ENCODE data around the gene IRAK2.

Gene IRAK2

DNA sequence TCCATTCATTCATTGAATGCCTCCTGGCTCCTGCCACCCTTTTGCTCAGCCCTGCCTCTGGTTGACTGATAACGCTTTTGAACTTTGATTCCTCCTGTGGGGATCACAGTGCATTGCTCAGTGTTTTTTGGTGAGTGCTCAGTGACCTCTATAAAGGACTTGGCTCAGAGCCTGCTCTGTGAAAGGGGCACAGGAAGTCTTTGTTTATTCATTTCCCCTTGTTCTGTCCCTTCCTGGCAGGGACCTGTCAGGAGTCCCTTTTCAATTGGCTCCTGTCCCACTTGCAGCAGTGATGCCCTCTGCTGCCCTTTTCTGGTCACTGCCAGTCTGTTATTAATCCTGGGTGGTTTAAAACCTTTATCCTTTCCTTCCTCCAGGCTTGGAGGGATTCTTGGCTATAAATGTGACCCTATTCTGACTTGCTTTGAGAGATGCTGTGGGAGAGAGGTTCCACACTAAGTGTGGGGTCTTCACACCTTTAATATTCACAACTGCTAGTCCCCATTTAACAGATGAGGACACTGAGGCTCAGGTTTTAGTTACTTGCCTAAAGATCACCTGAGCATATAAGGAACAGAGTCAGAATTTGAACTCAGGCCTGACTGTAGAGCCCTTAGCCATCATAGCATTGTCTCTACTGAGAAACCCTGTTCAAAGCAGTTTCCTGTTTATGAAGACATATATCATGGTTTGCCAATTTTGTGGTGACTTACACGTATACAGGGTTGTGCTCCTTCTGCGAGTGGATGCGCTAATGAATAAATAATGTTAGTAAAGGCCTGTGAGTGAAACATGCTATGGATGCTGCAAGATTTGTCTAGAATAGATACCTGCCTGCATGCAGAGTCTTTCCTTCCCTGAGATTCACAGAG is 60.3 kb downstream of the IRAK2 start:
- peak; percentile 86 for DNase-seq (ENCODE audit: low spot score)

DNA sequence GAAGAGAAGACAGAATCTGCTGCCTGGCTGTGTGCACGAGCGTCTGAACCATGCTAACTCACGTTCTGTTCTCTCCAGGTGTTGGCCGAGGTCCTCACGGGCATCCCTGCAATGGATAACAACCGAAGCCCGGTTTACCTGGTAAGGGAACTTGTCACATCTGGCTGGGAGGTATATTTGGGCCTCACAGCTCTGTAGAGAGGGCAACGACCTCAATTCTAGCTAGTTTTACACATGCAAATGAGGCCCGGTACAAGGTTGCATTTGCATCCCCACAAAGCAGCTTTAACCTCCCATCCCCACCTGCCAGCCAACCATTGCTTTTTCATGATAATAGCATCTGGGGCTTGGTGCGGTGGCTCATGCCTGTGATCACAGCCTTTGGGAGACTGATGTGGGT is 61.6 kb downstream of the IRAK2 start:
- no peak for DNase-seq (ENCODE audit: low spot score)

DNA sequence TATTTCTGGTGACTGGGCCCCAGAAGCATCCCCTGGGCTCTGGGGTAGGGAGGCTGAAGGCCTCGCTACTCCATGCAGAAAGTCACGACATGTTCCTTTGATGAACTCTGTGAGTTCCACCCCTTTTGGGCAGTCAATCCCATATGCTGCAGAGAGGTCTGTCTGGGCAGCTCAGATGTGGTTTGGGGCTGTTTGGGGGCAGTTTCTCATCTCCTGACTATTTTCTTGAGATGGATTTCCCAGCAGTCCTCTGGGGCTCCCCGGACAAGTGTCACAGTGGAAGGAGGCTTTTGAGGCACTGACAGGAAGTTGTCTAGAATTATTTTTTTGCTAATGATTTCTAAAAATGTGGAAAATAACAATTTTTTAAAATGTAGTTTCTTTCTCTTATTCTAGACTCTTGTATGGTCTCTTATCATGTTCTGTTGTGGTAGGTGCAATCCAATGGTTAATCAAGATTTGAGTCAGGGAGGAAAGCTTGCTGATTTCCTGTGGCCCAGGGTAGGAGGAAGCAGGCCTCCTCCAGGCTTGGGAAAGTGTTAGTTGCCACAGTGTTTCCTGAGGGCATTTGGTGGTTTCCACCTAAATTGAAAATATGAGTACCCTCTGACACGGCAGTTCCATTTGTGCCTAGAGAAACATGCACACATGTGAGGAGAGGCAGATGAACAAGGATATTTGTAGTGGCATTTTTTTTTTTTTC is 63.7 kb downstream of the IRAK2 start:
- DNase-seq (ENCODE audit: low spot score) = no peak

DNA sequence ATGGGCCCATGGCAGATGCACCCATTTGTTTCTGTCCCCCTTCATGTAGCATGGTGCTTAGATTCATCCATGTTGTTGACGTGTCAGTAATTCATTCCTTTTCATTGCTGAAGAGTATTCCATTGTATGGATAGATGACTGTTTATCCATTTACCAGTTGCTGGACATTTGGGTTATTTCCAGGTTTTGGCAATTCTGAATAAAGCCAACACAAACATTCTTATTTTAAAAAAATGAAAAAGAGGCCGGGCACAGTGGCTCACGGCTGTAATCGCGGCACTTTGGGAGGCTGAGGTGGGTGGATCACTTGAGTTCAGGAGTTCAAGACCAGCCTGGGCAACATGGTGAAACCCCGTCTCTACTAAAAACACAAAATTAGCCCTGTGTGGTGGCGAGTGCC is 64.9 kb downstream of the IRAK2 start:
- DNase-seq (ENCODE audit: low spot score) = no peak

DNA sequence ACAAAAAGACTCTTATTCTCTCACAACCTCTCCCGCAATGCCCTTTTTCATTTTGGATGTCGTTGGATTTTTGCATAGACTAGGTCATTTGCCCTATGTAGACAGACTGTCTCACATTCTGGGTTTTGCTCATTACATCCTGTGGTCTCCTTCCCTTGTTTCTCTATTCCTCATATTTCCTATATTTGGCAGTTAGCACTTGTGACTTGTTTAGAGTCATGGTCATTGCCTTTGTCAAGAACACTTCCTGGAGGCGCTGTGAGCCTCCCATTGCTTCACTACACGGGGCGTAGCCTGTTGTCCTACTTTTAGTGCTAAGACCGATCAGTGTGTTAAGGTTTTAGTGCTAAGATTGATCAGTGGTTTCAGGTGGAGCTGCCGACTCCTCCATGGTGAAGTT is 67.4 kb downstream of the IRAK2 start:
- DNase-seq (ENCODE audit: low spot score) = no peak

DNA sequence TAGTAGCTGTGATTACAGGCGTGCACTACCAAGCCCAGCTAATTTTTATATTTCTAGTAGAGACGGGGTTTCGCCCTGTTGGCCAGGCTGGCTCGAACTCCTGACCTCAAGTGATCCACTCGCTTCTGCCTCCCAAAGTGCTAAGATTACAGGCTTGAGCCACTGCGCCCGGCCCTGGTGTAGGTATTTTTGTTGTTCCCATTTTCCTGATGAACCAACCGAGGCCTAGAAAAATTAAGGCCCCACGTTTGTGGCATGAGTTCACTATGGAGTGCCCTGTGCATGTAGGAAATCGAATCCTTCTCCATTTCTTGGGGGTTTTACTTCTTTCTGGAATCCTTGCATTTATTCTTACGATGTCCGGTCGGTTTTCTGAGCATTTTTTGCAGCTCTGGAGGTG is 69.3 kb downstream of the IRAK2 start:
- no peak for DNase-seq (ENCODE audit: low spot score)

DNA sequence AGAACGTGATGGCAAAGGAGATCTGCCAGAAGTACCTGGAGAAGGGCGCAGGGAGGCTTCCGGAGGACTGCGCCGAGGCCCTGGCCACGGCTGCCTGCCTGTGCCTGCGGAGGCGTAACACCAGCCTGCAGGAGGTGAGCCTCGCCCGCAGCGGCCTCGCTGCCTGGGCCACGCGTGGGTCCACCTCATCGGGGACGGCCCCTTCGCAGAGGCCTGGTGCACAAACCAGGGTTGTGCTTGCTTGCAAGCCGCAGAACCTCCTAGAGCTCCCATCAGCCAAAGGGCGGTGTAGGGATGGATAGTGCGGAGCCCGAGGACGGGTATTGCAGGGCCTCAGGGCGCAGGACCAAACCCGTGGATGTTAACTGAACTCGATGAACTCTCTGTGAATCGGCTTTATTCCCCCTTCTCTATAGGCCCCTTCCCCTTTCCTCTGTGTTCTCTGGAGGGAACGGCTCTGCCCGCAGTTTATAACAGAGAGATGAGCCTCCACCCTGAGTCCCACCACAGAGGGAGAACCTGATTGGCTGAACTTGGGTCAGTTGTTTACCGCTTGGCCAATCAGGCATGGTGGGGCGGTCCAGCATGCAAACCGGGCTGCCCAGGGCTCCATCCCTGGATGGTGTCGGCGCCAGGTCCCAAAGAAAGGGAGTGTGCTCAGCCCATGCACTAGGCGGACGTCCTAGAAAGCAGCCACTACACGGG is 70.0 kb downstream of the IRAK2 start:
- DNase-seq (ENCODE audit: low spot score) = no peak

DNA sequence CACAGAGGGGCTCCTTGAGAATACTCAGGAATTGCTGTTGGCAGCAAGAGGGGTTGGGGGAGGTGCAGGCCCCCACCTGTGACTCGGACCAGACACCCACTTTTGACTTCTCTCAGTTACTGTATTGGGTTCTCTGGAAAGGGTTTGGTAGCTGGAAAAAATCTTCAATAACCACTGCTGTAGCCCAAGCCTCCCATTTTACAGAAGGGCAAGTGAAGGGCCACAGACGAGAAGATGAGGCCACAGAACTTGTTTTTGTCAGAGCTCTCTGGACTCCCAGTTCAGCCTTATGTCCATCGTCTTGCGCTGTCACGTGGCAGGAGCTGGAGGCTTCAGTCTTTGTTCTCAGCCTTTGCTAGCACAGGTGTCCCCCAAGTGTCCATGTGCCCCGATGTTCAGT is 70.8 kb downstream of the IRAK2 start:
- no peak for DNase-seq (ENCODE audit: low spot score)

DNA sequence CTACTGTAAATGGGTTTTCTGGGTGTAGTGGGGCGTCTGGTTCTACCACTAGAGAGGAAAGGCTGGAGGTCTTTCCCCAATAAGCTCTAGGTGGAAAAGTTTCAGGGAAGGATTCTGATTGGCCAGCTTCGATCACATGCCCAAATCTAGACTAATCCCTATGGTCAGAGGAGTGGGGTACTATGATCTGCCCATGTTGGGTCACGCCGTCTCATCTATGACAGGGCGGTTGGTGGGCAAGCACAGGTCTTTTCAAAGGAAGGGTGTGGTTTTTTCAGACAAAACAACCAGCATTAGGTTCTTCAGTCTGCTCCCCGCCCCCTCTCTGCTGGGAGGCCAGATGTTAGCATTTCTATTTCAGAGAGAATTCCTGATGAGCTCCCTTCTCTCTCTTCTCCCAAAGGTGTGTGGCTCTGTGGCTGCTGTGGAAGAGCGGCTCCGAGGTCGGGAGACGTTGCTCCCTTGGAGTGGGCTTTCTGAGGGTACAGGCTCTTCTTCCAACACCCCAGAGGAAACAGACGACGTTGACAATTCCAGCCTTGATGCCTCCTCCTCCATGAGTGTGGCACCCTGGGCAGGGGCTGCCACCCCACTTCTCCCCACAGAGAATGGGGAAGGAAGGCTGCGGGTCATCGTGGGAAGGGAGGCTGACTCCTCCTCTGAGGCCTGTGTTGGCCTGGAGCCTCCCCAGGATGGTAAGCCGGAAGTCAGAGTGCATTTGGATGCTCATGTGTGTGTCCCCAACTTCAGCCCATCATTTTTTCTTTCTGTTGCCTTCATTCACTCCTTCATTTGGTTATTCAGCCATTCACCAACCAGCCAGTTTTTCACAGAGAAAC is 73.8 kb downstream of the IRAK2 start:
- DNase-seq (ENCODE audit: low spot score) = no peak

DNA sequence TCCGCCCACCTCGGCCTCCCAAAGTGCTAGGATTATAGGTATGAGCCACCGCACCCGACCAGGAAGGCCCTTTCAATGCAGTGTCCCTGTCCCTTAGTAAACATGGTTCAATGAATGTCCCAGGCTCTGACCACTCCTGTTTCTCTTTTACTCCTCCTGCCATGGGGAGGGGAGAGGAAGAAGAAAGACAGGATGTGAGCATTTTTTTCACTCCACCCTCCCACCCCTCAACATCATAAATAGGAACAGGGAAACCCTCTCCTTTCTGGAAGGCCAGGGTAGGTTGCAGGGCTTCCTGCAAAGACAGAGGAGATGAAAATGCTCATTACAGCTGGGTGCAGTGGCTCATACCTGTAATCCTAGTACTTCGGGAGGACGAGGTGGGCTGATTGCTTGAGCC is 76.1 kb downstream of the IRAK2 start:
- no peak for DNase-seq (ENCODE audit: low spot score)

DNA sequence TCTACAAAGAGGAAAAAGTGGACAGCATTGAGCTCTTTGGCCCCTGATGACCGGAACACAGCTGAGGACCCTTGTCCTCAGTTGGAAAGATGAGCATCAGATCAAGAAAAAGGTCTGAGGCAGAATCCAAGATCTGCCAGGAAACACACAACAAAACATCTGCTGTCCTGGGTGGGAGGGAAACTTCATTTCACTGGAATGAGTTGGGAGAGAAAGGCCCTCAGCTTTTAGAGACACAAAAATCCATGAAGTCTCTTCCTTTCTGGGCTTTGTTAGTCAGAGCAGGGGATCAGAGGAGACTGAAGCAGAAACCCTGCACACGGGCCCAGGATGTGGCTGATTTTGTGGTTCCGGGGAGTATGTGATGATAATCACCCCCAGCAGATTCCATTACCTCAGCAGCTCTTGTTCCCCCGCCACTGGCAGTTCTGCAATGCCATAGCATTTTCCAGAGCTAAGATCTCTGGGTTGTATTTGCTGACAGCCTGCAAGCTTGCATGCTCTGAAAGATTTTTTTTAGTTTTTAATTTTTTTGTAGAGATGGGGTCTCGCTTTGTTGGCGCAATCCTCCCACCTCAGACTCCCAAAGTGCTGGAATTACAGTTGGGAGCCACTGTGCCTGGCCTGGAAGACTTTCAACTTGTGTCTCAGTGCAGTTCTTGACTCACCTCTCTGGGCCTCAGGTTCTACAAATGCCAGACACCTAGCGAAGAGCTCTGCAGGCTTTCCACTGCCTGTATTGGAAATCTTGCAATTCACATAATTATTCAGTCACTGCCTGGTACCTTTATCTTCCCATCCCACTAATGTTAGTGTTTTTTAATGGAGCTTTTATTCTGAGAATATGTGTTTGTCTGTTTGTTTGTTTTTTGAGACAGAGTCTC is 77.7 kb downstream of the IRAK2 start:
- DNase-seq (ENCODE audit: low spot score) = no peak

DNA sequence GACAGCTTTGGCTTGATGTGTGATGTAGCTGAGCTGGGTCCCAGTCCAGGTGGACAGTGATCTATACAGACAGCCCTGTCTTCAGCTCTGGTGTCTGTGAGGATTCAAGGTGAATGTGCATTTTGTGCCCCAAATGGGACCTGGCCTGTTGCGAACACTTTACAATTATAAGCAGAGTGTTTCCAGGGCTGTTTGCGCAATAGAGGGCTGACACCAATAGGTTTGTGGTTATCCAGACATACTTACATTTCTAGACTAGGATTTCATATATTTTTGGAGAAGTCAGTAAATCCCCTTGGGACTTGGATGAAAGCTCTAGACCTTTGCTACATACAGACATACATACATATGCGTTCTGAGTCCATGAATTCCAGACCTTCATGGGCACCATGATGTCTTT is 79.3 kb downstream of the IRAK2 start:
- DNase-seq (ENCODE audit: low spot score) = no peak

DNA sequence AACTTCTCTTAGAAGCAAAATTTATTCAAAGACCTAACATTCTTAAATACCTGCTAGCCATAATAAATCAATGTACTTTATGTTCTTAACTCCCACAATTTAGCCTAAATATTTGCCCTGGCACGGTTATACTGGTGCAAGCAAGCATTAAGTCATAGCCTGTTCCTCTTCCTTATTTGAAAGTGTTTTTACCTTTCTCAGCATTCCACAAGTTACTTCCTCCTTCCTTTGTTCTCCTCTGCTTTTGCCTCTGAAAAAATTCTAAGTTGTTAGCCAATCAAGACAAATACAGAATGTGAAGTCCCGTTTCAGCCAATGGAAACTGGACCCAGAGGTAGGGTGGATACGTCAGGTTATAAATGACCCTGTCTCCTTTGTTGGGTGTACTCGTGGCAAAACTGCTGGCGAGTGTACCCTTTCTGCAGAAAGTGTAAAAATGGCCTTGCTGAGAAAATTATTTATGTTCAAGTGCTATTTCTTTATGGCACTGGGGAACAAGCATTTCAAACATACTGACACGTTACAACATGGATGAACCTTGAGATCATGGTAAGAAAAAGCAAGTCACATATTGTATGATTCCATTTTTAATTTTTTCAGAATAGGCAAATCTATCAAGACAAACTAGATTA is 80.5 kb downstream of the IRAK2 start:
- no peak for DNase-seq (ENCODE audit: low spot score)

DNA sequence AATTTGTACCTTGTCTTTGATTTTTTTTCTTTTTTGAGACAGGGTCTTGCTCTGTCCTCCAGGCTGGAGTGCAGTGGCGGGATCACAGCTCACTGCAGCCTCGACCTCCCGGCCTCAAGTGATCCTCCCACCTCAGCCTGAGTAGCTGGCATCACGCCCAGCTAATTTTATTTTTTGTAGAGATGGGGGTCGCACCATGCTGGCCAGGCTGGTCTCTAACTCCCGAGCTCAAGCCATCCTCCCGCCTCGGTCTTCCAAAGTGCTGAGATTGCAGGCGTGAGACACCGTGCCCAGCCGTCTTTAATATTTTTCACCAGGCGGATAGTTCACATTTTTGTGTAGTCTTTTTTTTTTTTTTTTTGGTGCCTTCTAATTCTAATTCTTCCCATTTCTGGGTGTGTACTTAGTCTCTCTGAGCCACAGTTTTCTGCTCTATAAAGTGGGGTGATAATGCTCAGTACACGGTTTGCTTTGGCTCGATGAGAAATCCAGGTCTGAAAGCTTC is 83.0 kb downstream of the IRAK2 start:
- no peak for DNase-seq (ENCODE audit: low spot score)

DNA sequence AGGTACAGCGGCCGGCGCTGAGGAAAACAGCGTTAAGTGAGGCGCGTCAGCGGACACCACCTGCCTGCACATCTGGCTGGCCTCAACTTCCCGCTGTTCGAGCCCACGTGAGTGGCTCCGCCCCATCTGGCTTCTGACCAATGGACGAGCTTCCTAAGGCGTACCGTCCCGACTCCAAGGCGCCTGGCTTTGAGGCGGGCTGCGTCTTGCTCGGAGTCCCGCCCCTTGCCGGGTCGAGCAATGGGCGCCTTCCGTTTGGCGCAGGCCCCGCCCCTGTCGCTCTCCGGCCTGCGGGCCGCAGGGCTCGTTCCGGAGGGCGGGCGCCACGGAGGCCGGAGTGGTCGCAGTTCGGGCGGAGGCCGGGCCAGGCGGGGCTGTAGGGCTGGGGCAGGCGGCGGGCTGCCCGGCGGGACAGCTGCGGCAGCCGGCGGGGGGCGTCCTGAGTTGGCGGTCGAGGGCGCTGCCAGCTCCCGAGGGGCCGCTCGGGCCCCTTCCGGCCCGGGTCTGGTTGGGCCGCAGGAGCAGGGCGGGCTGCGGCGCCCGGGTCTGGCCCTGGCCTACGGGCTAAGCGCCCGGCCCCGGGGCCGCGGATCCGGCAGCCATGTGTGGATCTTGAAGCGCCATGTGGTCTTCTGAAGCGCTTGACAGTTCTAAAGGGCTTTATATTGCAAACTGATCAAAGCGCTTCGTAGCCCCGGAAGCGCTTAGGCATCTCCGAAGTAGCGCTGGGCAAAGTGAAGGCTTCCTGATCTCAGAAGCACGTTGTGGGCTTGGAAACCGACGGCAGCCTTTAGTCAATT is 83.7 kb downstream of the IRAK2 start, which contains the start of gene TATDN2:
Gene TATDN2, plus strand, starts transcription at position 276 of the 800 bp plus-strand sequence. CDS start 742 bp downstream, outside the sequence.
- DNase-seq (ENCODE audit: low spot score) = peak; percentile 88

DNA sequence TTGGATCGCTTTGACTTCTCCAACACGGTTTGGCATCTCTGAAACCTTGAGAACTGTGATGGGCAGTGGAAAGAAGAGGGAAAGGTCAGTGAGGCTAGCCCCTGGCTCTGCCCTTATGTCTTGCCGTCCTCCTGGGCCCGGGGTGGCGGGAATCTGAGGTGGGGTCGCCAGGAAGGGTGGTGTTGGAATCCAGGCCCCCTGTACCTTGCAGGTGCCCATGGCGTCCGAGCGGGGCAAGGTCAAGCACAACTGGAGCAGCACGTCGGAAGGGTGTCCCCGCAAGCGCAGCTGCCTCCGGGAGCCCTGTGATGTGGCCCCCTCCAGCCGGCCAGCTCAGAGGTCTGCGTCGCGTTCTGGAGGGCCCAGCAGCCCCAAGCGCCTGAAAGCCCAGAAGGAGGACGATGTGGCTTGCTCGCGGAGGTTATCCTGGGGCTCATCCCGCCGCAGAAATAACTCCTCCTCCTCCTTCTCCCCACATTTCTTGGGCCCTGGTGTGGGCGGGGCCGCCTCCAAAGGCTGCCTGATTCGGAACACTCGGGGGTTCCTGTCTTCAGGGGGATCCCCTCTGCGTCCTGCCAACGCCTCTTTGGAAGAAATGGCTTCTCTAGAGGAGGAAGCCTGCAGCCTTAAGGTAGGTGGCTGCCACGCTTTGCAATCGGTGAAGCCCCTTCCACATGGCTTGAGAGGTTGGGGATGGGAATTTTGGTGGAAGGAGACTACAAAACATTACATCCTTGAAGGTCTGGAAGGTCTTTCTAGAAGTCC is 84.4 kb downstream of the IRAK2 start:
- peak; percentile 13 for DNase-seq (ENCODE audit: low spot score)

DNA sequence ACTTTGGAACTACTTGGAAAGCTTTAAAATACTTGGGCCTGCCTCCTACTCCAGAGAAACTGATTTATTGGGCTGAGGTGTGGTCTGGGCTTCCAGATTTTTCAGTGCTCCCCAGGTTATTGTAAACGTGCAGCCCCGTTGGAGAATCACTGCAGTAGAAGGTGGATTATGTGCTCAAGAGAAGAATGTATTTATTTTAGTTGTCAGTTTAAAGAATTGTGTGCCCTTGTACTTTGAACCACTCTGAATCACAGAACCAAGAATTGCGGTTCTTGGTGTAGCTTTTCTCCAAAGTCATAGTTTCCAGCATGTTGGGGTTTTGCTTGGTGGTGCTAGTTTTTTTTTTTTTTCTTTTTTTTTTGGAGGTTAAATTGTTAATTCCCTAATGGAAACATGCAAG is 85.1 kb downstream of the IRAK2 start:
- DNase-seq (ENCODE audit: low spot score) = no peak

DNA sequence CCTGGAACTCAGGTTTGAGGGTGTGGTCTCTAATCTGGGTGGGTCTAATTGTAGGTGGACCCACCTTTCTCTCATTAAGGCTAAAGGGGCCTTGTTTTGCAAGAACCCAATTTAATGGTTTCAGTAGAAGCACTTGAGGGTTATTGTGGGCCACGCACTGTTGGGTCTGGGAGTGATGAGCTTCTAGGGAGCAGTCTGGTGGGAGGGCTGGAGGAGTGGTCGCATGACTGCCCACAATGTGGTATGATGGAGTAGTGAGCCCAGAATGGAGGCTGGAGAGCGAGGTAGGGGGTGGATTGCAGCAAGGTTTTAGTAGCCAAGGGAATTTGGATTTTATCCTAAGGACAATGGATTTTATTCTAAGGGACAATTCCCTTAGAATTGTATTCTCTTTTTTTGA is 86.3 kb downstream of the IRAK2 start:
- DNase-seq (ENCODE audit: low spot score) = no peak

DNA sequence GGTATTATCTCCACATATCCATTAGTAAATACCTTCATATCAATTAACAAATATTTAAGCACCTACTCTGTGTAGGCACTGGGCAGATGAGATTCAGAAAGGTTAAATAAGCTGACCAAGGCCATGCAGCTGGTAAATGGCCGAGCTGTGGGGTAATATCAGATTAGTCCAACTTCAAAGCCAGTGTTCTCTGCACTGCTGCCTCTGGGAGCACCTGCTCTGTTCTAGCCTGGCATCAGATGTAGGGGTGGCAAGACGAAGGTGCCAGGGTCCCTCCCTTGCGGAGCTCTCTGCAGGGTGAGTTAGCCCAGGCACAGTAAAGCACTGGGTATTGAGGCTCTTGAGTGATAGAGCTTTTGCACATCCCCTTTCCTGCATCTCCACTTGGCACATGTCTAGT is 89.0 kb downstream of the IRAK2 start:
- no peak for DNase-seq (ENCODE audit: low spot score)

Measured in globus pallidus (tissue), 1 donor.